HCT116 (cell line): ENCODE data around the gene SULT1A2.

ENCODE experiments used
- ATF3 ChIP-seq: IDR thresholded peaks from 2 replicates; pipeline ENCODE4 v1.6.1; 2012
- SIN3A ChIP-seq: IDR thresholded peaks from 2 replicates; pipeline ENCODE4 v1.6.1; 2012; ENCODE audit warnings: low read depth
- SRF ChIP-seq: IDR thresholded peaks from 2 replicates; pipeline ENCODE4 v1.6.1; 2012; ENCODE audit warnings: low read depth

GRCh38 chr16:28569968-28570752 lies 26.7 kb downstream of the SULT1A2 start:
- TF ChIP-seq SRF (no peak), ATF3 (no peak), SIN3A (no peak)
